Activated CD8-positive, alpha-beta T cell treated with anti-CD3 and anti-CD28 coated beads for 36 hours (primary cell): ENCODE results near the gene TREH. TPM values are rescaled to one million over a fixed set of nuclear protein-coding genes. Genes with fewer than 3 reads are reported as not detected.

Experiments
- ATAC-seq: fragments of 200-7000 bp; cut with Tn5 transposase; one replicate; pipeline ENCODE4 v1.10.0; 2021; ENCODE audit warnings: mild to moderate bottlenecking, moderate library complexity
- CTCF ChIA-PET: fragments of 350-600 bp; sonication (Branson Sonifier 250); formaldehyde crosslinking; loops from one replicate; lab custom pipeline; 2021; ENCODE audit warnings: antibody characterized with exemption; lab: Charles Lee
- POLR2A ChIA-PET: fragments of 350-600 bp; sonication (Branson Sonifier 250); formaldehyde crosslinking; loops from one replicate; lab custom pipeline; 2021; ENCODE audit warnings: antibody characterized with exemption; lab: Charles Lee
- DNase-seq: peaks from one replicate; pipeline ENCODE4 v3.0.0-alpha.2; 2020
- H3K27ac Mint-ChIP-seq: one replicate; pipeline ENCODE4 v1.8.0; 2021; ENCODE audit warnings: mild to moderate bottlenecking, mixed read lengths
- H3K27me3 Mint-ChIP-seq: one replicate; pipeline ENCODE4 v1.8.0; 2021; ENCODE audit warnings: mixed read lengths
- H3K36me3 Mint-ChIP-seq: one replicate; pipeline ENCODE4 v1.8.0; 2021; ENCODE audit warnings: low read depth, mixed read lengths
- H3K4me1 Mint-ChIP-seq: one replicate; pipeline ENCODE4 v1.8.0; 2021; ENCODE audit warnings: low read depth, mixed read lengths
- H3K4me3 Mint-ChIP-seq: one replicate; pipeline ENCODE4 v1.8.0; 2021; ENCODE audit warnings: mild to moderate bottlenecking, moderate library complexity, mixed read lengths
- H3K9me3 Mint-ChIP-seq: one replicate; pipeline ENCODE4 v1.8.0; 2021; ENCODE audit warnings: mixed read lengths
- CTCF ChIP-seq: fragments of 200-600 bp; IDR thresholded peaks from one replicate; pipeline ENCODE4 v1.8.0; 2022; ENCODE audit warnings: antibody characterized with exemption, mild to moderate bottlenecking
- intact Hi-C: fragments of 100-400 bp; cut with micrococcal nuclease; formaldehyde crosslinking; loops from one replicate; pipeline ENCODE4 v1.10.0; 2022
- total RNA-seq, 2 experiments: library from RNA; stranded (reverse); gene quantifications; one replicate each; pipeline ENCODE4 v1.2.3, GENCODE V29; 2021

The TREH gene
- total RNA-seq, 2 experiments from 2014 or later: not detected

GRCh38 chr11:118641397-118642019 lies 37.9 kb downstream of the TREH start:
- H3K9me3 Mint-ChIP-seq: no peaks in the 10 kb centered on the region
- CTCF ChIA-PET: no interaction called here
- ATAC-seq (no peak), DNase-seq (no peak)
- TF ChIP-seq CTCF: no peak
- no peaks in the 10 kb centered on the region for H3K27me3 Mint-ChIP-seq
- H3K27ac Mint-ChIP-seq: no peak overlapping the region
- no peaks in the 10 kb centered on the region for H3K36me3 Mint-ChIP-seq
- H3K4me1 Mint-ChIP-seq: no peaks in the 10 kb centered on the region
- H3K4me3 Mint-ChIP-seq: no peak overlapping the region
- intact Hi-C loops: no loop called here
- POLR2A ChIA-PET: no interaction called here

- Mint-ChIP-seq H3K27me3 (no peaks in the 10 kb centered on the region), H3K4me3 (no peak overlapping the region), H3K4me1 (no peaks in the 10 kb centered on the region), H3K36me3 (no peaks in the 10 kb centered on the region), H3K27ac (no peak overlapping the region), H3K9me3 (no peaks in the 10 kb centered on the region)
- POLR2A ChIA-PET: interaction anchor here (1.1 kb wide), 1 partner anchor 98 kb away, joined by 3 read pairs; no protein-coding TSS in a partner anchor
- intact Hi-C loops: no loop called here
- DNase-seq: no peak
- no peak for ATAC-seq
- no peak for TF ChIP-seq CTCF
- CTCF ChIA-PET: interaction anchor here (1.0 to 1.1 kb wide), 2 partner anchors 13 to 17 kb away, joined by 3 to 4 read pairs; no protein-coding TSS in a partner anchor
Observed at GRCh38 chr11:118640332-118641154, 38.9 kb downstream of the TREH start.

- no peaks in the 10 kb centered on the region for H3K9me3 Mint-ChIP-seq
- no peak for TF ChIP-seq CTCF
- H3K36me3 Mint-ChIP-seq: no peaks in the 10 kb centered on the region
- no peaks in the 10 kb centered on the region for H3K4me1 Mint-ChIP-seq
- intact Hi-C loops: no loop called here
- H3K27me3 Mint-ChIP-seq: no peaks in the 10 kb centered on the region
- ChIA-PET CTCF (interaction anchor here (1.0 to 1.2 kb wide), 3 partner anchors 14 to 45 kb away, joined by 3 to 4 read pairs (median 4); no protein-coding TSS in a partner anchor), POLR2A (interaction anchor here (1.1 kb wide), 1 partner anchor 97 kb away, joined by 3 read pairs; no protein-coding TSS in a partner anchor)
- no peak overlapping the region for H3K27ac Mint-ChIP-seq
- H3K4me3 Mint-ChIP-seq: no peak overlapping the region
- DNase-seq (no peak), ATAC-seq (no peak)
Observed at GRCh38 chr11:118639899-118640298, 39.6 kb downstream of the TREH start.

- POLR2A ChIA-PET: interaction anchor here (0.5 kb wide), 1 partner anchor 20 kb away, joined by 3 read pairs; no protein-coding TSS in a partner anchor
Observed at GRCh38 chr11:118638726-118639125, 40.7 kb downstream of the TREH start.

More at GRCh38 chr11:118638726-118639125, 40.7 kb downstream of the TREH start:
- DNase-seq: no peak
- no peaks in the 10 kb centered on the region for H3K36me3 Mint-ChIP-seq
- no peaks in the 10 kb centered on the region for H3K4me1 Mint-ChIP-seq
- CTCF ChIA-PET: interaction anchor here (0.9 to 1.2 kb wide), 2 partner anchors 13 to 44 kb away, joined by 3 to 4 read pairs; no protein-coding TSS in a partner anchor
- no peak for TF ChIP-seq CTCF
- no peak overlapping the region for H3K27ac Mint-ChIP-seq
- no peak for ATAC-seq
- no peaks in the 10 kb centered on the region for H3K9me3 Mint-ChIP-seq
- no peaks in the 10 kb centered on the region for H3K27me3 Mint-ChIP-seq
- intact Hi-C loops: no loop called here
- no peak overlapping the region for H3K4me3 Mint-ChIP-seq
